GM19455 (cell line): ENCODE data around the gene AKR1C4.
"Not testable (repeated sequence)": the region's sequence is repeated elsewhere in the genome, so short reads cannot be mapped to it uniquely, and the experiment has no call there.

Experiments
- ATAC-seq: cut with Tn5 transposase; IDR thresholded peaks from one replicate; pipeline ENCODE4 v1.9.1; 2021; ENCODE audit not compliant: unreplicated experiment

The AKR1C4 gene

GRCh38 chr10:5196702-5197113, at the start of gene AKR1C4:
TSS of gene AKR1C4 (plus strand) at chr10:5196837. CDS start at chr10:5196868, 31 bp downstream.
- no peak for ATAC-seq

GRCh38 chr10:5146920-5147254, 49.8 kb upstream of the AKR1C4 start:
- no peak for ATAC-seq

- ATAC-seq, result no peak
Observed at GRCh38 chr10:5147255-5147980, 49.2 kb upstream of the AKR1C4 start.

GRCh38 chr10:5147981-5148677, 48.5 kb upstream of the AKR1C4 start:
- no peak for ATAC-seq

GRCh38 chr10:5148678-5149032, 48.0 kb upstream of the AKR1C4 start:
- no peak for ATAC-seq

GRCh38 chr10:5151076-5151475, 45.6 kb upstream of the AKR1C4 start:
- ATAC-seq, result no peak

GRCh38 chr10:5155951-5156350, 40.7 kb upstream of the AKR1C4 start:
- no peak for ATAC-seq

GRCh38 chr10:5157501-5157900, 39.1 kb upstream of the AKR1C4 start:
- ATAC-seq, result no peak

- no peak for ATAC-seq
Observed at GRCh38 chr10:5159126-5159525, 37.5 kb upstream of the AKR1C4 start.

GRCh38 chr10:5163487-5163886, 33.1 kb upstream of the AKR1C4 start:
- ATAC-seq, result no peak

- ATAC-seq, result no peak
Observed at GRCh38 chr10:5165738-5166137, 30.9 kb upstream of the AKR1C4 start.

GRCh38 chr10:5168897-5169420, 27.7 kb upstream of the AKR1C4 start:
- ATAC-seq, result no peak

- ATAC-seq, result not testable (repeated sequence)
Observed at GRCh38 chr10:5175581-5175980, 21.1 kb upstream of the AKR1C4 start.

- not testable (repeated sequence) for ATAC-seq
Observed at GRCh38 chr10:5180503-5180902, 16.1 kb upstream of the AKR1C4 start.

GRCh38 chr10:5183923-5184322, 12.7 kb upstream of the AKR1C4 start:
- ATAC-seq, result no peak

- no peak for ATAC-seq
Observed at GRCh38 chr10:5184987-5185775, 11.5 kb upstream of the AKR1C4 start, which contains the start of gene AKR1C8. TSS of gene AKR1C8 (minus strand) at chr10:5185150. CDS start at chr10:5185104, 46 bp downstream.

- no peak for ATAC-seq
Observed at GRCh38 chr10:5187867-5188266, 8.8 kb upstream of the AKR1C4 start.

GRCh38 chr10:5188358-5188757, 8.3 kb upstream of the AKR1C4 start:
- no peak for ATAC-seq

- ATAC-seq, result no peak
Observed at GRCh38 chr10:5194431-5194830, 2.2 kb upstream of the AKR1C4 start.

- ATAC-seq, result no peak
Observed at GRCh38 chr10:5195727-5196374, 786 bp upstream of the AKR1C4 start.

GRCh38 chr10:5198386-5198785, 1.7 kb downstream of the AKR1C4 start:
- no peak for ATAC-seq
